Measurements from ENCODE around the gene TNFSF15.

TNFSF15 gene

DNA sequence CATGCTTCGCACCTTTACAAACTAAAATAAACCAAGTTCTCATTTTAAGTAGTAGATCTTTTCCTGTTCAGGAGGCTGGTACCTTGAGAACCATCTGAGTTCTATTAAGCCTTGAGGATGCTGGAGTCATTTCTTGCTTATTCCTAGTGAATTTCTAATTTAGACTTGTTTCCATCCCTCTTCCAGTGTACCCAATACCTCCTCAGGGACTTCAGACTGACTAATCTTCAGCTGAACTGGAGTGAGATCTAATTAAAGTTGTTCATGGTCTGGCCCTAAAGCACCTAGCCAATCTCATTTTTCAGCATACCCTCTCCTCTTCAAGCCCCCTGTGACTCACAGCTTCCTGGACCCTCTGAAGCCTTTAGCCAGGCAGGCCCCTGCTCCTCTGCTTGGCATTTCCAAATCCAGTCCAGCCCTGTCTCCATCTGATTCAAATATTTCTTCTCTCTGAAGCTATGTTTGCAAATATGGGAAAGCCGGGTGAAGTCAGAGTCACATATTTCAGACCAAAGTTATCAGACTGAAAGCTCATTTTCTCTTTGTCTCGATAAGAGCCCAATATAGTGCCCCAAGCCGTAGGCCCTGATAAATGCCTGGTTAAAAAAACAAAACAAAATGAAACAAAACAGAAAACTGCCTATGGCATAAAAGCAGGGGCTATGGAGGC, 19.4 kb upstream of the TNFSF15 start:
- no peak for DNase-seq (ENCODE audit: low read depth)

DNA sequence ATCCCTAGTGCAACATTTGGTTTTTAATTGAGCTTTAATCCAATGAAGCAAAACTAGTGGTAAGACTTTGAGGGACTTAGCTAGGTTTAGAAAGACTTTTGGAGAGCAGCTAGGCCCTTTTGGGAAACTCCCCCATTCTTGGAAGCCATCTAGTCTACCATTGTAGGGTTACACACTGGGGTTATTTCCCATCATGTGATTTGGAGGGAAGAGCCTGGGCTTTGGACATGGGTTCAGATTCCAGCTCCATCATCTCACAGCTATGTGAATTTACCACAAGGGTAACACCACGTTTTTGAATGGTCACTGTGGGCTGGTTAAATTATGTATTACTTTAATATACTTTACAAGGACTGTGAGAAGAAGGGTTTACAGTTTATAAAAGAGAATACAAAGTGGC, 18.3 kb upstream of the TNFSF15 start:
- DNase-seq (ENCODE audit: low read depth): no peak

DNA sequence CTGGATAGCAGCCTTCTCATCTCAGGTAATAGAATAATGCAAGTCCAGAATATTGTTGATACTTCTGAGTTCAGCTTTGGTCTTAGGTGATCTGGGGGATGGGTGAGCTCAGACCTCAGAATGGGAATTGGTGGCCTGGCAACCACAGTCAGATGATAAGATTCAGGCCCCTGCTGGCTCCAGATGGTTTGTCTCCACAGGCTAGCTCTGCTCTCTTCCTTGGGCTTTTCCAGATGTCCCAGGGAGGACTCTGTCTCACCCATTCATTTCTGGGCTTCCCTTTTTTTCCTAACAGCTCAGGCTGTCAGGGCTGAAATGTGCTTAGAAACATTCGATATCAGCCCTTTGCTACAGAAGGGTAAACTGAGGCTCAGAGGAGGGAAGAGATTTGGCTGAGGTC, 17.6 kb upstream of the TNFSF15 start:
- DNase-seq (ENCODE audit: low read depth): no peak

DNA sequence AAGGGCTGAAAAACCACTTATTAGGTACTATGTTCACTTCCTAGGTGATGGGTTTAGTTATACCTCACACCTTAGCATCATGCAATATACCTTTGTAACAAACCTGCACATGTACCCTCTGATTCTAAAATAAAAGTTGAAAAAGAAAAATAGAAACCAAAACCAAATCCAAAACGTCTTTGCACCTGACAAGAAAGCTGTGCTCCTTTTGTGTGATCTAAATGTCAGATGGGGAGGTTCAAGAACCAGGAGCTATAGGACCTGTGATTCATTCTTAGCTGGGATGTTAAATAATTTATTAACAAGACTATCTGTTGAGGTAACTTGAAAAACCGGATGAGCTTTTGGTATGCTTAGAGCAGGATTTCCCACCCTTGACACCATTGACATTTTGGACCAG, 16.9 kb upstream of the TNFSF15 start:
- no peak for DNase-seq (ENCODE audit: low read depth)

DNA sequence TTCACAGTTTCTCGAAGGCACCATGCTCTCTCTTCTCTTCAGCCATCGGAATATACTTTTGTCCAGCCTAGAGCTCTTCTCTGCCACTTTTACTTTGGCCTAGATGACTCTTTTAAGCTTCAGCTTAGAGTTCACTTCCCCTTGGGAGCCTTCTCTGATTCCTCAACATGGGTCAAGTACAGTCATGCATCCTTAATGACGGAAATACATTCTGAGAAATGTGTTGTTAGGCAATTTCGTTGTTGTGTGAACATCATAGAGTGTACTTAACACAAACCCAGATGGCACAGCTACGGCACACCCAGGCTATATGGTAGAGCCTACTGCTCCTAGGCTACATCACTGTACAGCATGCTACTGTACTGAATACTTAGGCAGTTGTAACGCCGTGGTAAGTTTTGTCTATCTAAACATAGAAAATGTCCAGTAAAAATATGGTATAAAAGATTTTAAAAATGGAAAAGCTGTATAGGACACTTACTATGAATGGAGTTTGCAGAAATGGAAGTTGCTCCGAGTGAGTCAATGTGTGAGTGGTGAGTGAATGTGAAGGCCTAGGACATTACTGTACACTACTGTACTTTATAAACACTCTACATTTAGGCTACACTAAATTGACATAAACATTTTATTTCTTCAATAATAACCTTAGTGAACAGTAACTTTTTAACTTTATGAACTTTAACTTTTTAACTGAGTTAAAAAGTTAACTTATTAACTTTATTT, 15.1 kb upstream of the TNFSF15 start:
- DNase-seq (ENCODE audit: low read depth): no peak

DNA sequence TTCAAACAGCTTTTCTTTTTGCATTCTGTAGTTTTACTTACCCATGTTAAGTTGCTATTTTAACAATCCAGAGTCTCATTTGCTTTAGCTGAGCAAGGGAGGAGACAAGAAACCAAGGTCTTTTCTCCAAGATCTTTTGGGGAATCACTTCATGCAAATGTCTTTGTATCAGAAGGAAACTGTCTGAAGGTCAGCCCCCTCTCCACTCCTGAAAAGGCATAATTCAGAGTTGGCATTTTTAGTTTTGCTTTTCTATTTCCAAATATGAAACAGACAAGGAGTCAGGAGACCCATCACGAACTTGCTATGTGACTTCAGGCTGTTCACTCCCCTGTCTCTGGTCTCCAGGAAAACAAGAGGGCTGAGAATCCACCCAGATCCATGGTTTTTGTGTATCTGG, 12.3 kb upstream of the TNFSF15 start:
- no peak for DNase-seq (ENCODE audit: low read depth)

DNA sequence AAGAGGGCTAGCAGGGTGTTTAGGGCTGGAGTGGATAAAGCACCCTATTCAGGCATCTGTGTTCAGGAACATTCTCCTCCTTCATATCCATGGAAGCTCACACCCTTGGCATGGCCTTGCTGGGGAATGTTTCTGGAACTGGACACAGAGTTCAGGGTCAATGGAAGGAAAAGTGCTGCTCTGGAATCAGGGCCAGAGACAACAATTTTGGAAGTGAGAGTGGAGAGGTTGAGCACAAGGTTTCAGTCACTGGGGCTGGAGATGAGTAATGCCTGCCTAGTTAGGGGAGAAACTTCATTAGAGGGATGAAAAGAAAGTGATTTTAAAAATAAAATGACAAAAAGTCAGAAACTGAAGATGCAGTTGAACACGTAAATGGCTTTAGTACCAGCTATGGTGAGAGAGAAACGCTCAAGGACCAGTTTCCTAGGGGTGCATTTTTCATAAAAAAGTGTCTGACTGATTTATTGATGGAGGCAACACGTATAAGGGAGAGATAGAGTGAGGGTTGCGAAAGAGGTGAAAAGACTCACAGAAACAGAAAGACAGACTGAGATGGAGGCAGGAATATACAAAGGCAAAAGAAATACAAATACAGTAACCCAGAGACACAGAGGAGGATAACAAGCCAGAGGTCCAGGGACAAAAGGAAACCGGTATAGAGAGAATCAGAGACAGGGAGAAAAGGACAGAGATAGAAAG, 8.0 kb upstream of the TNFSF15 start:
- DNase-seq (ENCODE audit: low read depth): no peak

DNA sequence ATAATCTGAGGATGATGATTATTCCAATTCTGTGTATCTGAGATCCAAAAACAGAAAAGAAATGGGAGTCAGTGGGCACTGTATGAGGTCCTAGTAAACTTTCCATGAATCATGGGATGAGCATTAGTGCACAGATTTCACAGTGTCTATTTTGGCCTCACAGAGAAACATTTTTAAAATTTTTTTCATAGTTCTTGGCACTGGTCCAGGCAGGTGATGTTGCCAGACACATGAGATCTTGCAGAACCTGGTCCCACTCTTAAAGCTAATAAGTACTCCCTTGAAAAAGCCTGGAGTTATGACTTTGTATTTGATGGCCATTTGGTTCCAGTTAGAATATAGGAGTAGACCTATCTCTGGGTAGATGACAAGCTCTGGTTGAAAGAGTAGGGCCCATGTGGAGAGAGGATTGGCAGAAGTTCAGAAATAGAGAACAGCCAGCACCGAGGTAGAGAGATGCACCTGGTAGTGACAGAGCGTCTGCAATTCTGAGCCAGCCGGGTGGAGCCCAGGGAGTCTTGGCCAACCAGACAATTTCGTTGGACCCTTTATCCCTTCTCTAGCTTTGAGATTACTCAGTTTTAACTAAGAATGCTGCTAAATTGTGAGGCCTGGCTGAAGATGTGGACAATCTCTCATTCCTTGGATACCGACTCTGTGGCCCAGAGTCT, 6.3 kb upstream of the TNFSF15 start:
- no peak for DNase-seq (ENCODE audit: low read depth)

DNA sequence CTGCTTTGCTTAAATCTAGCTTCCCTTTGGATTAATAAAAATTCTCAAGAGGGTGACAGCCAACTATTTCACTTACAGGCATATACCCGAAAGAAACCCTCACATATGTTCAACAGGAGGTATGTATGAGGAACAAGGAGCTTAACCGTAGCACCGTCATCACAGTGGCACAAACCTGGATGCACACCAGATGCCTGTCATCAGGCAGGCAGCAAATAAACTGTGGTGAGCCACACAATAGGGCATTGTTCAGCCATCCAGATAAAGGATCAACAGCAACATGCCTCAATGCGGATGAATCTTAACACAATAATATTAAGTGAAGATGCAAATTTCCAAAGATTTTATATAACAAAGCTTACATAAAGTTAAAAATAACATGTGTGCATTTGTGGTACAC, 5.5 kb upstream of the TNFSF15 start:
- no peak for DNase-seq (ENCODE audit: low read depth)

DNA sequence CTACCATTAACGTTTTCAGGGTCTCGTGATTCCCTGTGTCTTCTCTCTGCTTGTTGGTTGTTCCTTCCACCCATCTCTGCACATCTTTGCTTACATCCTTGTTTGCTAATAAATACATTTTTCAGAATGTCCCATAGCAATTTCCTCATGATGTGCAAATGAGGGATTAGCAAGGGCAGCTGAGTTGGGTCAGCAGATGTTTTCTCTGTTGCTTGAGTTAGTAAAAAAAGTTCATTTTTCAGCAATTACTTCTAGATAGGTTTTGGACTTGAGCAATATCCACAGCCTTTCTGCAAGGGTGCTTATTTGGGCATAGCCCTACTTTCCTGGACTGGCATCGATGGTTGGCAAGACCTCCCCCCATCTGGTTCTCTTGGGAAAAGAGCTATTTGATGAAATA, 4.8 kb upstream of the TNFSF15 start:
- no peak for DNase-seq (ENCODE audit: low read depth)

DNA sequence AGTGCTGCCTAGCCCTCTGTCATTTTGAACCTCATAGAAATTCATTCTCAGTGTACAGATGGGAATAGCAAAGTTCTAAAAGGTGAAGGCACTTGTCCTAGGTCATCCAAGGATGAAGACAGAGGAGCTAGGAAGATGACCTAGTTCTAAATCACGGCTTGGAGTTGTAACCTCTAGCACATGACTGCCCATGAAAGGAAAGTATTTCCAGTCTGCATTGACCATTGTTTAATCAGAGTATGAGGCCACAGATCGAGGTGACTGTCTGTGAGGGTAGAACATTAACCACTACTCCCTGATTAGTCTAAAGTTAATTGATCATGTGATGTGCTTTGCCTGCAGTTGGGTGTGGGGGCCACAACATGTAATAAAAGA, 674 bp upstream of the TNFSF15 start:
- no peak for DNase-seq (ENCODE audit: low read depth)

DNA sequence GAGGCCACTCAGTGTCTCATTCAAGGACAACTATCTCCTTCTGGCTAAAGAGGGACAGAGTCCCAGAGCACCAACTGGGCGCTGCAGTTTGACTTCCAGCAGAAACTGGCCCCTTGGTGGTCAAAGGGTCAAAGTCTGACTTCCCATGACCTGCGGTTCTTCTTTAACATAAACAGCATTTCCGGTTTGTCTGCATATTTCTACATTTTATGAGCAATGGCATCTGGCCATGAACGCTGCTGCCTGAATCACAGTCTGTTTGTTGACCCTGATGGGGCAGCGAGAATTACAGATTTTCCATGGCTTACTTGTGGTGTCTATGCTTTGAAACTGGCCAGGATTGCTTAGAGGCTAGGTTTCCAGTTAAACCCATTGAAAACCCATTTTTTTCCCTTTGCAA, 1.3 kb downstream of the TNFSF15 start:
- no peak for DNase-seq (ENCODE audit: low read depth)

DNA sequence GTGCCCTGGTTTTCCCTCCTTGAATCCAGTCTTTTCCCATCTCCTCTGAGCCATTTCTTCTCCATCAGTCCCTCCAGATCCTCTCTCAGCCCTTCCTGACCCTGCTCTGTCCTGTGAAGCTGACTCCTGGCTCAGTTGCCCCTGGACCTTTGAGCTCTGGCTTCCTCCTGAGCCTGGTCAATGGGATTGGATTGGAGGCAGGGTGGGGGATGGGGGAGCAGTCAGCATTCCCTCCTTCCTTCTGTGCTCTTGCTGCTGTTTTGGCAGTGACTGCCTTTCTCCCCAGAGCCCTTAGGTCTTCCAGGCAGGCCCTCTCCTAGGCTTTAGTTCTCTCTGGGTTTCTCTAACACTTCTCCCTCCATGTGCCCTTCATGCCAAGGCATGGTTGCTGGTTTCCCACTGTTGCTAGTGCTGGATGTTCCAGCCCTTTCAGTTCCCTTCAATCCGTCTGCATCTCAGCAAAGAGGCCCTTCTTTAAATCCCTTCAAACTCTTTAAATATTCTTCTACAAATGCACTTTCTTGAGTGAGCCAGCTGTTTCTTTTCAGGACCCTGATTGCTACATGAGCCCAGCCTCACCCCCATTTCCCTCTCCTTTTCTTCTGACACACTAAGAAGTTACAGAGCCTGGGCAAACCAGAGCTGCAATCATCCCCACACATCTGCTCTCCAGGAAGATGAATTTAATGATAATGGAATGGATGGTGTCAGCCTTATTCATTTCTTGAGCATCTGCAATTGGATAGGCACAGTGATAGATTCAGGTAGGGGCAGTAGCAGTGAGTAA, 2.2 kb downstream of the TNFSF15 start:
- no peak for DNase-seq (ENCODE audit: low read depth)

DNA sequence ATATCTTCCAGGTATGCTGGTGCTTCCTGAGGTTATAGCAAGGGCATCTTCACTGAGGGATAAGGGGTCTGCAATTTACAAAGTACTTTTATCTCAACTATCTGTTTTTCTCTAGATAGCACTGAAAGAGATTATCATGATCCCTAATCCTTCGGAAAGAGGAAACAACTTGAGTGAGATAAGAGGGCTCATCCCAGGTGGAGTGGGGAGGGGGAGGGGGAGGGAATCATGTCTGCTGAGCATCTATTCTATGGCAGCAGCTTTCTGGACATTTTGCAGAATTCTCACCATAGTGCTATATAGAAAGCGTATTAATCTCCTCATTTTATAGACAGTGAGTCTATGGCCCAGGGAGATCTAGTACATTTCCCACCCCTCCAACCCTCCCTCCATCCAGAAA, 5.9 kb downstream of the TNFSF15 start:
- no peak for DNase-seq (ENCODE audit: low read depth)

DNA sequence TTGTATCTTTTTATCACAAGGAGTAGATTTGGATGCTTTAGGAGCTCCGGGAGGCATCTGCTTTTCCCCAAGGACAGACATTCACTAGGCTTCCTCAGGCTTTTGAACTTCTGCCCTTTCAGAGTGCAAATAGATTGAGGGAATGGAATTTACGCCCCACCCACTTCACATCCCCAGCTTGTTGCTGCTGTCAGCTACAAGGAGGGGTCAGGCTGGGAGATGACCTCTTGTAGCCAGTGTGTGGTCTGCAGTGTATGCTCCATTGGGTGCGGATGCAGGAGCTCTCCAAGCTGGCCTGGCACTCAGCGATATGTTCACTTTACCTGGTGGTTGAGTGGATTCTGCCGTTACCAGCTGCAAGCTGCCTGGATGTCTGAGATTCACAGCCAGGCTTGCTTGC, 6.4 kb downstream of the TNFSF15 start:
- no peak for DNase-seq (ENCODE audit: low read depth)

DNA sequence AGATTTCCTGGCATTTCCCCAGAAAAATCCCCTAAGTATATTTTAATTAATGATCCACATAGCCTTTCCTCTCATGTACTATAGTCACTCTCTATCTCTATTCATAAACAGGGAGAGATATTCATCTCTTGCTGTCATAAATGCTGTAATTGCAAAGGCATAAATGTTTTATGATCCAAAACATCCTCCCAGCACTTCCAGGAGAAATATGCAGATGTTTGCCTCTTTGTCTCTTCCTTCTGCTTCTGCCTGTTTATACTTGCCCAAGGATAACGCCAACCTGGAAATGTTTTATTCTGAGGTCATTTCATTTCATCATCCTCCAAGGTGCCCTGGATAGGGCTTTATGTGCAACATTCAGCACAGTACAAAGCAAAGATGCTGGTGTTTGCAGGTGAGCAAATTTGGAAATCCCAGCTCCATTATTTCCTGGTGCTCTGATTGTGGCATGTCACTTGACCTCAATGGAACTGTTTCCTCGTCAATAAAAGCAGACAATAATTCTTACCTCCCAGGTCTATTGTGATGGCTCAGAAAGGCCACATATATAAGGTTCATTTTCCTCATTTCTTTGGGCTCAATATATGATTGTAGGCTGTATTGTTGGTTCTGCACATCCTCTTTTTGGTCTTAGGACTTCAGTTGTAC, 6.9 kb downstream of the TNFSF15 start:
- DNase-seq (ENCODE audit: low read depth): no peak

DNA sequence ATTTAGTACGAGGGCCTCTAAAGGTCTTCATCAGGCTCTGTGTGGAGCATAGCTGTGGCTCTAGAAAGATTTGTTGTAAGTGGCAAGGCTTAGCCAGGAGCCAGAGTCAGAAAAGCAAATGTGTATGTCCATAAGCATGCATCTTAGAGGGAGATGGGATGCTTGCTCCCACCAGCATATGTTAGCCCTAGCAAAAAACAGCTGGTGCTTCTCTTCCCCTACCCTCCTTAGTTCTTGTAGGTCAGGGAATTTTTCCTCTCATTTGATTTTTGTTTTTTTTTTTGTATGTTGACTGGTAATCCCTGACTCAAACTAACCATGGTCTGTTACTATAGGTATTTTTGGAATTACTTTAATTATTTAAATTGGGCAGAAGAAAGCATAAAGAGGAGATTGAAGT, 7.7 kb downstream of the TNFSF15 start:
- no peak for DNase-seq (ENCODE audit: low read depth)

DNA sequence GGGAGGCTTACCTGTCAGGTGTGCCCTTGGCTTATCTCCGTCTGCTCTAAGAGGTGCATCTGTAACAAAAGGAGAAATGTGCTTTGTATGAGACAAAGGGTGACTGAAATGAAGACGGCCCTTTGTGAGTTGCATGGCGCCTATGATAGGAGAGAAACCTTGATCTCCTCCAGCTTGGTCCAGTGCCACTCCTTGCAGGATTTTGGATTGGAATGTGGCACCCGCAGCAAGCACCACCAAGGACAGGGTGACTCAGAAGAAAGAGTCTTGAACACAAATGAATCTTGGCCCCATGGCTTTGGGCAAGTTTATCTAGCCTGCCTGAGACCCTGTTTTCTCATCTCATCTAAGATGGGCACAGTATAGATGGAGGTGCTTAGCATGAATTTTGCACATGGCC, 13.4 kb downstream of the TNFSF15 start:
- DNase-seq (ENCODE audit: low read depth): no peak

DNA sequence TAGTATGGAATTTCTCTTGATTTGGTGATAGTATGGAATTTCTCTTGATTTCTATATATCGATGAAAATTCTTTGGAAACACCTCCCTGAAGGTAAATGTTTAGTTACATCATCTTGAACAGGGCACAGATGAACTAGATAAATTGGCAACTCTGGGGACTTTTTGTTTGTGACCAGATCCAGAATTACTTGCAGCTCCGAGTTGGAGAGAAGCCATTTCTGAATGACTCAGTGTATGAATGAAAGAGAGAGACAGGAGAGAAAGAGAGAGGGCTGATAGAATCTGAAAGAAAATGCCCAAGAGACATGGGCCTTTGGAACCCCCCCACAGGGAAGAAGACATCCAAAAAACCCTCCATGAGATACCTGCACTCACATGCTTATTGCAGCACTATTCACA, 14.1 kb downstream of the TNFSF15 start:
- no peak for DNase-seq (ENCODE audit: low read depth)

DNA sequence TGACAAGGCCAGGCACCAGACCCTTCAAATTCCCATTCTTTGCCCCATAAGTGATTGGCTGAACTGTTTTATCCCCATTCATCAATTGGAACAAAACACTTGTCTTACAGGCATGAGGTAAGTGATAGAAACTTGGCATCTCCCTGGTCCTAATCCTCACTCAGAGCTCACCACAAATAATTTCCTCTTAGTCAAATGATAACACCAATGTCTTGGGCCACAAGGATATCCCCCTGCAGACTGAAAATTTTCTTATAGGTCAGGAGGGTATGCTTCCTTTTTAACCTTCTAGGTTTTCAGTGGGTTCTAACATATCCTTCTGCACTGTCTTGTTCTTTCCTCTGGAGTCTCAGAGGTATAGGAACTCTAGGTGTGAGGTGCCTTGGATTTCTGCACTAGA, 14.5 kb downstream of the TNFSF15 start:
- no peak for DNase-seq (ENCODE audit: low read depth)

DNA sequence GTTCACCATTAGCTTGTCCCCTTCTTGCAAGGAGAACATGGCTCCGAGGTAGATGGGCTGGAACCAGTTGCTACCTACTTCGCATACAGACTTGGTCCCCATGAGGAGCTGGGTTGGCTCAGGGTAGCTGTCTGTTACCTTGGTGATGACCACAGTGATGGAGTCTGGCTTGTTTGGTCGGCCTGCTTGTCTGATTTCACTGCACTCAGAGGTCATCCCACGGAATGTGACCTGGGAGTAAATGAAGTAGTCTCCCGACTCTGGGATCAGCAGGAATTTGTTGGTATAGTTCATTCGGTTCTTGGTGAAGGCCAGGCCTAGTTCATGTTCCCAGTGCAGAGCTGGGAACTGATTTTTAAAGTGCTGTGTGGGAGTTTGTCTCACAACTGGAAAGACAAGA, 15.3 kb downstream of the TNFSF15 start:
- no peak for DNase-seq (ENCODE audit: low read depth)

DNA sequence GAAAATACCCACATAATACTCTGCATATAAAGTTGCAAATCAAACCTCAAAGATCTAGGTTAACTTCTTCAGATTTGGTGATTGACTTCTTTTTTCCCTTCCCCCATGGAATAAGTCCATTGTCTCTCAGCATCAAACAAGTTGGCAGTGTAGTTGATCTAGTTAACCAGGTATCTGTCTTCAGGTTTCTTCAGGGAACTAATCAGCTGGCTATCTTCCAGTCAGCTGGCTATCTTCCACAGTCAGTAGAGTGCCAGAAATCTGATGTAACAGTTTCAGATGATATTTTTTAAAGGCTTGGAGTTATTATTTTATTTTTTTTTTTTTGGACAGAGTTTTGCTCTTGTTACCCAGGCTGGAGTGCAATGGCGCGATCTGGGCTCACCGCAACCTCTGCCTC, 16.8 kb downstream of the TNFSF15 start:
- no peak for DNase-seq (ENCODE audit: low read depth)

Data from activated T-cell treated with anti-CD3 and anti-CD28 coated beads for 48 hours (primary cell).